ENCODE results near the gene KCNS1. TPM values are rescaled to one million over a fixed set of nuclear protein-coding genes. Genes with fewer than 3 reads are reported as not detected.

Gene KCNS1
- total RNA-seq, 1 donor, result not detected

DNA sequence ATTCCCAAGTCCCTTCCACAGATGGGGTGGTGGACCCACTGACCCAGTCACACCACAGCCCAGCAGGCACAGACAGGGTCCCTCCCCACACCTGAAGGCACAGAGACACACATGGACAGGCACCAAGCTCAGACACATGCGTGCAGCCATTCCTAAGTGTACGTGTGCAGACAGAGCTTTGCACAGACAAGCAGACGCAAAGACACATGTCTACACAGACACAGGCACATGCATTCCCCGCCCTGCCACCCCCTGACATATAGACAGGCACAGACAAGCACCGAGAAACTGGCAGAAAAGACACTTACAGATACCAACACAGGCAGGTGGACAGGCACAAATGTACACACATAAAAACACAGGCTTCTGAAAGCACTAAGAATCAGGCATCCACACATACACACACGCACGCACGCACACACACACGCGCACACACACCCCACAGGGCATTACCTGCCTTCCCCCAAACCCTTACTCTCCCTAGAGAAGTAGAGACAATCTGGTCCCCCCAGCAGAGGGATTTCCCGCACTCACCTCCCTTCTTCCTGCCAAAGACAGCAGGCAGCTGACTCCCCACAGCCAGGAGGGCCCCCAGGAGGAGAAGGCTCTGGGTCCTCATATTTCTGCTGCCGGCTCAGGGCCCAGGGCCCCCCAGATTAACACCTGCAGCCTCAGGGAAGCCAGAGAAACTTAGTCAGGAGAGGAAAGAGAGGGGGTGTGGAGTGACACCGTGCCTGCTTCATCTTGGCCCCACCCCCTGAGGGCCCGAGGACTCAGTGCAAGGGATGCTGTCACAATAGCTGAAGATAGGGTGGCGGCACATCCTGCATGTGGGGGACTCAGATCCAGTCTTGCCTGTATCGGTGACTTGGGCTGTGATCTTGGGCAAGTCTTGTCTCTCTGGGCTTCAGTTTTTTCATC lies 13.8 kb upstream of the KCNS1 start, which contains the start of gene WFDC5:
TSS of gene WFDC5 (minus strand) at position 710 of the 921 bp plus-strand sequence. CDS start at position 619, 91 bp downstream.
- Histone ChIP-seq H3K4me3 (ENCODE audit: low read length) (no peak within 1 kb of the TSS), H3K4me1 (ENCODE audit: insufficient read depth, low read length) (no peaks in the 10 kb centered on the region), H3K27me3 (ENCODE audit: insufficient read depth, low read length) (no peaks in the 10 kb centered on the region), H3K9me3 (ENCODE audit: low read depth, low read length) (no peaks in the 10 kb centered on the region)

- Histone ChIP-seq H3K9me3 (ENCODE audit: low read depth, low read length) (no peaks in the 10 kb centered on the region), H3K27me3 (ENCODE audit: insufficient read depth, low read length) (no peaks in the 10 kb centered on the region), H3K4me3 (ENCODE audit: low read length) (no peak overlapping the region), H3K4me1 (ENCODE audit: insufficient read depth, low read length) (no peaks in the 10 kb centered on the region)
Observed at GRCh38 chr20:45113865-45114264, 12.9 kb upstream of the KCNS1 start.

GRCh38 chr20:45112754-45113153 lies 11.8 kb upstream of the KCNS1 start:
- H3K4me3 ChIP-seq (ENCODE audit: low read length), result no peak overlapping the region
- H3K27me3 ChIP-seq (ENCODE audit: insufficient read depth, low read length), result no peaks in the 10 kb centered on the region
- H3K9me3 ChIP-seq (ENCODE audit: low read depth, low read length), result no peaks in the 10 kb centered on the region
- H3K4me1 ChIP-seq (ENCODE audit: insufficient read depth, low read length), result no peaks in the 10 kb centered on the region

- H3K4me3 ChIP-seq (ENCODE audit: low read length), result no peak overlapping the region
- no peaks in the 10 kb centered on the region for H3K4me1 ChIP-seq (ENCODE audit: insufficient read depth, low read length)
- no peaks in the 10 kb centered on the region for H3K27me3 ChIP-seq (ENCODE audit: insufficient read depth, low read length)
- no peaks in the 10 kb centered on the region for H3K9me3 ChIP-seq (ENCODE audit: low read depth, low read length)
Observed at GRCh38 chr20:45111799-45112471, 11.0 kb upstream of the KCNS1 start.

- Histone ChIP-seq H3K27me3 (ENCODE audit: insufficient read depth, low read length) (no peaks in the 10 kb centered on the region), H3K9me3 (ENCODE audit: low read depth, low read length) (no peaks in the 10 kb centered on the region), H3K4me1 (ENCODE audit: insufficient read depth, low read length) (no peaks in the 10 kb centered on the region), H3K4me3 (ENCODE audit: low read length) (no peak overlapping the region)
Observed at GRCh38 chr20:45111285-45111684, 10.4 kb upstream of the KCNS1 start.

- Histone ChIP-seq H3K9me3 (ENCODE audit: low read depth, low read length) (no peaks in the 10 kb centered on the region), H3K4me1 (ENCODE audit: insufficient read depth, low read length) (no peaks in the 10 kb centered on the region), H3K27me3 (ENCODE audit: insufficient read depth, low read length) (no peaks in the 10 kb centered on the region), H3K4me3 (ENCODE audit: low read length) (no peak overlapping the region)
Observed at GRCh38 chr20:45110301-45110700, 9.4 kb upstream of the KCNS1 start.

- Histone ChIP-seq H3K27me3 (ENCODE audit: insufficient read depth, low read length) (no peaks in the 10 kb centered on the region), H3K4me3 (ENCODE audit: low read length) (no peak overlapping the region), H3K9me3 (ENCODE audit: low read depth, low read length) (no peaks in the 10 kb centered on the region)
Observed at GRCh38 chr20:45109634-45110033, 8.7 kb upstream of the KCNS1 start.

DNA sequence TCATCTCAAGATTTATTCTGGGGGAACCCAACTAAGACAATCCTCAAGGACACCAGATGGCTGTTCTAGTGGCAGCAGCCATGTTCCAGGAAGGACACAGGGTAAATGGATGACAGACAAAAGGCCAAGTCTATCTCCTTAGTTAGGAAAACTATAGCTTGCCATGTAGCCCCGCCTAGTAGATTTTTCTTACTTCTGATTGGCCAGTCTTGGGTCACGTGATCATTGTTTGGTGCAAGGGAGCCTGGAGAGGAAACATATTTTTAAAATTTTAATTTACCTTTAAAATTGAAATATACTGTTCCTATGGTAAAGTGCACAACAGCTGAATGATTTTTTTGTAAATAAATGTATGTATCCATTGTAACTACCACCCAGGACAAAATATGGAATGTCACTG lies 4.4 kb upstream of the KCNS1 start:
- Histone ChIP-seq H3K4me3 (ENCODE audit: low read length) (no peak overlapping the region), H3K27me3 (ENCODE audit: insufficient read depth, low read length) (peaks cover 14% of the 10 kb centered on the region), H3K4me1 (ENCODE audit: insufficient read depth, low read length) (peaks cover 7% of the 10 kb centered on the region), H3K9me3 (ENCODE audit: low read depth, low read length) (no peaks in the 10 kb centered on the region)

More at GRCh38 chr20:45109634-45110033, 8.7 kb upstream of the KCNS1 start:
- H3K4me1 ChIP-seq (ENCODE audit: insufficient read depth, low read length), result no peaks in the 10 kb centered on the region

DNA sequence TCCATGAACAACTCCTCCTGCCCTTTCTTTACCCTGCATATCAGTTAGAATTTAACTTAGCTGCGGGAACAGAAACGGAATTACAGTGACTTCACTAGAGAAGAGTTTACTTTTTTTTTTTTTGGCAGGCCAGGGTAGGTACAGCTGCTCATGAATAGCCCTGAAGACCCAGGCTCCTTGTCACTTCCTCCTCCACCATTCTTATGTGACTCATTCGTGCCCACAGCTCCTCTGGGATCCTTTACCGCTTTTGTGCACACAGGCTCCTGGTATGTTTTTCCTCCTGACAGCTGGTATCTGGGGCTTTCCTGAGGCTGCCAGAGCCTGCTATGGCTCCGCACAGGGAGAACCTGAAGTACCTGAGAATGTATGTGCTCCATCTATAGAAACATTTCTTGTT lies 3.9 kb upstream of the KCNS1 start:
- Histone ChIP-seq H3K4me3 (ENCODE audit: low read length) (no peak overlapping the region), H3K9me3 (ENCODE audit: low read depth, low read length) (no peaks in the 10 kb centered on the region), H3K4me1 (ENCODE audit: insufficient read depth, low read length) (peaks cover 7% of the 10 kb centered on the region), H3K27me3 (ENCODE audit: insufficient read depth, low read length) (peaks cover 19% of the 10 kb centered on the region)

DNA sequence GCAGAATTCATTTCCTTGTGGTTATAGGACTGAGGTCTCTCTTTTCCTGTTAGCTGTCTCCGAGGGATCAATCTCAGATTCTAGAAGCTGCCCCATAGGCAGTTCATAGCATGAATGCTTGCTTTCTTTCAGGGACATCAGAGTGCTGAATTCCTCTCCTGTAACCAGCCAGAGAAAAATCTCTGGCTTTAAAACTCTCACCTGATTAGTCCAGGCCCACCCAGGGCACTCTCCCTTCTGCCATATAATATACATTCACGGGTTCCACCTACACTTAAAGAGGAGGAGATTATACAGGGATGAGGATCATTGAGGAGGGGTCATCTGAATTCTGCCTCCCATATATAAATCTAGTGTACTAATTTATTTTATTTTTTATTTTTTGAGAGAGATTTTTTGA lies 2.1 kb upstream of the KCNS1 start:
- Histone ChIP-seq H3K4me3 (ENCODE audit: low read length) (no peak overlapping the region), H3K27me3 (ENCODE audit: insufficient read depth, low read length) (peaks cover 35% of the 10 kb centered on the region), H3K9me3 (ENCODE audit: low read depth, low read length) (no peaks in the 10 kb centered on the region), H3K4me1 (ENCODE audit: insufficient read depth, low read length) (peaks cover 14% of the 10 kb centered on the region)

DNA sequence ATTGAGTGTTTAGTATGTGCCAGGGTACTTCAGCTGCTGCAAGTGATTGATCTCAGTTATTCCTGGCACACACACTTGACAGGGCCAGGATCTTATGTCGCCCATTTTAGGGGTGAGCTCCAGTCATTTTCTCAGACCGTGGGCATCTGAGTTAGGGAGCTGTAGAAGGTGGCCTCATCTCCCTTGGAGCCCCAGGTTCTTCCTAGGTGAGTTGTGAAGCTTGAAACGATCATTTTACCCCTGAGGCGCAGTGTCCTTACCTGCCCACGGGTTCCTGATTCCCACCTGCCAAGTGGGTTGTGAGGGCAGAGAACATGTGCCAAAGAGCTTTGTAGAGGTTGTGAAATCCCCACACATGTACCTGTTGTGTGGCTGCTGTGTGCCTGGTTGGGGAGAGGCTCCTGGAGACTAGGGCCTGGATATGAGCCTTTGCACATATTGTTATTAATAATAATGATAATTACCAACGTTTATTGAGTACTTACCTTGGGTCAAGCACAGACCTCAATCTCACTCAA lies 465 bp upstream of the KCNS1 start:
- peaks cover 46% of the 10 kb centered on the region for H3K27me3 ChIP-seq (ENCODE audit: insufficient read depth, low read length)
- H3K4me1 ChIP-seq (ENCODE audit: insufficient read depth, low read length), result peaks cover 22% of the 10 kb centered on the region
- no peak overlapping the region for H3K4me3 ChIP-seq (ENCODE audit: low read length)
- no peaks in the 10 kb centered on the region for H3K9me3 ChIP-seq (ENCODE audit: low read depth, low read length)

DNA sequence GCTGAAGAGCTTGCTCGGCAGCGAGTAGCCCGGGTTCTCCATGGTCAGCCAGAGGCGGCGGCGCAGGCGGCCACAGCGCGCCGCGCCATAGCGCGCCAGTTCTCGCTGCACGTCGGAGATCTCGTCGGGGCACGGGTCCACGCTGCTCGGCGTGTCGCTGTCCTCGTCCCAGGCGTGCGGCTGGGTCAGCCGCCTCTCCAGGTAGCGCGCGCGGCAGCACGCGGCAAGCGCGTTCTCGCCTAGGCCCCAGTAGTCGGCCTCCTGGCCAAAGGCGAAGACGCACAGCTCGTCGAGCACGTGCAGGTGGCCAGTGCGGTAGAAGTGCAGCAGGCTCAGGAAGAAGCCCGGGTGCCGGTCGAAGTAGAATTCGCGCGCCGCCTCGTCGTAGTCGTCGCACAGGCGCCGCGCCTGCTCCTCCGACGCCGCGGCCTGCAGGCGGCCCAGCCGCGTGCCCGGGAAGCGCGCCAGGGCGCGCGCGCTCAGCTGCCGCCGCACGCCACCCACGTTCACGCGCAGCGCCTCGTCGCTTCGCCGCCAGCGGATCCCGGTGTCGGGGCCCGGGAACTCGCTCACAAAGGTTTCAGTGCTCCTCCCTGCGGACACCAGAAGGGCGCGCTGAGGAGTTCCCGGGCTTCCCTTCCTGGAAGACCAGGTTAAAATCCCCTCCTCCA lies 2.7 kb downstream of the KCNS1 start:
- H3K27me3 ChIP-seq (ENCODE audit: insufficient read depth, low read length), result peaks cover 46% of the 10 kb centered on the region
- H3K4me1 ChIP-seq (ENCODE audit: insufficient read depth, low read length), result peaks cover 22% of the 10 kb centered on the region
- no peaks in the 10 kb centered on the region for H3K9me3 ChIP-seq (ENCODE audit: low read depth, low read length)
- H3K4me3 ChIP-seq (ENCODE audit: low read length), result no peak overlapping the region

GRCh38 chr20:45097485-45098102 lies 3.3 kb downstream of the KCNS1 start:
- H3K4me1 ChIP-seq (ENCODE audit: insufficient read depth, low read length), result peaks cover 22% of the 10 kb centered on the region
- H3K27me3 ChIP-seq (ENCODE audit: insufficient read depth, low read length), result peaks cover 46% of the 10 kb centered on the region
- H3K9me3 ChIP-seq (ENCODE audit: low read depth, low read length), result no peaks in the 10 kb centered on the region
- no peak overlapping the region for H3K4me3 ChIP-seq (ENCODE audit: low read length)

GRCh38 chr20:45096781-45097180 lies 4.1 kb downstream of the KCNS1 start:
- H3K27me3 ChIP-seq (ENCODE audit: insufficient read depth, low read length), result peaks cover 46% of the 10 kb centered on the region
- peaks cover 22% of the 10 kb centered on the region for H3K4me1 ChIP-seq (ENCODE audit: insufficient read depth, low read length)
- H3K4me3 ChIP-seq (ENCODE audit: low read length), result no peak overlapping the region
- H3K9me3 ChIP-seq (ENCODE audit: low read depth, low read length), result no peaks in the 10 kb centered on the region

All from mononuclear cell (primary cell).